ENCODE data around the gene DENND1A.

Gene DENND1A

GRCh38 chr9:123425836-123426365 is 504.0 kb downstream of the DENND1A start:
- no peak for DNase-seq (ENCODE audit: extremely low read depth, low read depth)
- TF ChIP-seq CTCF (IDR thresholded peaks at IDR 0.05; ENCODE audit: low read depth, low read length): no peak

- DNase-seq (ENCODE audit: extremely low read depth, low read depth): no peak
- TF ChIP-seq CTCF (IDR thresholded peaks at IDR 0.05; ENCODE audit: low read depth, low read length): no peak
Observed at GRCh38 chr9:123425261-123425821, 504.6 kb downstream of the DENND1A start.

- no peak for DNase-seq (ENCODE audit: extremely low read depth, low read depth)
- TF ChIP-seq CTCF (IDR thresholded peaks at IDR 0.05; ENCODE audit: low read depth, low read length): no peak
Observed at GRCh38 chr9:123424552-123425225, 505.2 kb downstream of the DENND1A start.

- no peak for TF ChIP-seq CTCF (IDR thresholded peaks at IDR 0.05; ENCODE audit: low read depth, low read length)
- no peak for DNase-seq (ENCODE audit: extremely low read depth, low read depth)
Observed at GRCh38 chr9:123424131-123424530, 505.8 kb downstream of the DENND1A start.

GRCh38 chr9:123423311-123423640 is 506.6 kb downstream of the DENND1A start:
- TF ChIP-seq CTCF (IDR thresholded peaks at IDR 0.05; ENCODE audit: low read depth, low read length): no peak
- DNase-seq (ENCODE audit: extremely low read depth, low read depth): no peak

- DNase-seq (ENCODE audit: extremely low read depth, low read depth): no peak
Observed at GRCh38 chr9:123422635-123423310, 507.2 kb downstream of the DENND1A start.

More at GRCh38 chr9:123422635-123423310, 507.2 kb downstream of the DENND1A start:
- TF ChIP-seq CTCF (IDR thresholded peaks at IDR 0.05; ENCODE audit: low read depth, low read length): no peak
